Measurements from ENCODE around the gene GDA.

Gene GDA

GRCh38 chr9:72151104-72151503 is 1.9 kb downstream of the GDA start:
- Histone ChIP-seq H3K27ac (ENCODE audit: low read length) (no peak overlapping the region), H3K4me3 (ENCODE audit: low read length) (no peak overlapping the region), H3K4me1 (ENCODE audit: insufficient read depth, low read length) (no peaks in the 10 kb centered on the region)

GRCh38 chr9:72154468-72155285 is 5.4 kb downstream of the GDA start:
- Histone ChIP-seq H3K27ac (ENCODE audit: low read length) (no peak overlapping the region), H3K36me3 (ENCODE audit: insufficient read depth, low read depth, low read length) (no peaks in the 10 kb centered on the region), H3K27me3 (ENCODE audit: insufficient read depth, low read length) (peaks cover 25% of the 10 kb centered on the region), H3K9me3 (ENCODE audit: insufficient read depth, low read depth, low read length) (no peaks in the 10 kb centered on the region), H3K9ac (ENCODE audit: low read depth, low read length) (no peak overlapping the region), H3K4me1 (ENCODE audit: insufficient read depth, low read length) (no peaks in the 10 kb centered on the region), H3K4me3 (ENCODE audit: low read length) (no peak overlapping the region)

More at GRCh38 chr9:72151104-72151503, 1.9 kb downstream of the GDA start:
- Histone ChIP-seq H3K9me3 (ENCODE audit: insufficient read depth, low read depth, low read length) (no peaks in the 10 kb centered on the region), H3K36me3 (ENCODE audit: insufficient read depth, low read depth, low read length) (no peaks in the 10 kb centered on the region), H3K27me3 (ENCODE audit: insufficient read depth, low read length) (peaks cover 56% of the 10 kb centered on the region), H3K9ac (ENCODE audit: low read depth, low read length) (no peak overlapping the region)

- Histone ChIP-seq H3K27ac (ENCODE audit: low read length) (no peak overlapping the region), H3K27me3 (ENCODE audit: insufficient read depth, low read length) (peaks cover 18% of the 10 kb centered on the region), H3K36me3 (ENCODE audit: insufficient read depth, low read depth, low read length) (no peaks in the 10 kb centered on the region), H3K9me3 (ENCODE audit: insufficient read depth, low read depth, low read length) (no peaks in the 10 kb centered on the region), H3K4me1 (ENCODE audit: insufficient read depth, low read length) (no peaks in the 10 kb centered on the region), H3K4me3 (ENCODE audit: low read length) (no peak overlapping the region), H3K9ac (ENCODE audit: low read depth, low read length) (no peak overlapping the region)
These were observed 6.1 kb downstream of the GDA start for GRCh38 chr9:72155301-72155700.

GRCh38 chr9:72156586-72156985 is 7.3 kb downstream of the GDA start:
- Histone ChIP-seq H3K4me3 (ENCODE audit: low read length) (no peak overlapping the region), H3K36me3 (ENCODE audit: insufficient read depth, low read depth, low read length) (no peaks in the 10 kb centered on the region), H3K9me3 (ENCODE audit: insufficient read depth, low read depth, low read length) (no peaks in the 10 kb centered on the region), H3K4me1 (ENCODE audit: insufficient read depth, low read length) (no peaks in the 10 kb centered on the region), H3K27ac (ENCODE audit: low read length) (no peak overlapping the region), H3K27me3 (ENCODE audit: insufficient read depth, low read length) (peaks cover 6% of the 10 kb centered on the region; the same call in 1 of the 2 replicates), H3K9ac (ENCODE audit: low read depth, low read length) (no peak overlapping the region)

- H3K36me3 ChIP-seq (ENCODE audit: insufficient read depth, low read depth, low read length): no peaks in the 10 kb centered on the region
These were observed 9.4 kb downstream of the GDA start for GRCh38 chr9:72158680-72159079.

GRCh38 chr9:72160446-72161123 is 11.3 kb downstream of the GDA start:
- Histone ChIP-seq H3K36me3 (ENCODE audit: insufficient read depth, low read depth, low read length) (no peaks in the 10 kb centered on the region), H3K4me1 (ENCODE audit: insufficient read depth, low read length) (no peaks in the 10 kb centered on the region), H3K27me3 (ENCODE audit: insufficient read depth, low read length) (no peaks in the 10 kb centered on the region), H3K27ac (ENCODE audit: low read length) (no peak overlapping the region), H3K4me3 (ENCODE audit: low read length) (no peak overlapping the region), H3K9ac (ENCODE audit: low read depth, low read length) (no peak overlapping the region), H3K9me3 (ENCODE audit: insufficient read depth, low read depth, low read length) (no peaks in the 10 kb centered on the region)

More at GRCh38 chr9:72158680-72159079, 9.4 kb downstream of the GDA start:
- H3K4me1 ChIP-seq (ENCODE audit: insufficient read depth, low read length): no peaks in the 10 kb centered on the region
- H3K9ac ChIP-seq (ENCODE audit: low read depth, low read length): no peak overlapping the region
- no peak overlapping the region for H3K4me3 ChIP-seq (ENCODE audit: low read length)
- no peaks in the 10 kb centered on the region for H3K27me3 ChIP-seq (ENCODE audit: insufficient read depth, low read length)
- no peak overlapping the region for H3K27ac ChIP-seq (ENCODE audit: low read length)
- no peaks in the 10 kb centered on the region for H3K9me3 ChIP-seq (ENCODE audit: insufficient read depth, low read depth, low read length)

- no peak overlapping the region for H3K4me3 ChIP-seq (ENCODE audit: low read length)
- no peaks in the 10 kb centered on the region for H3K36me3 ChIP-seq (ENCODE audit: insufficient read depth, low read depth, low read length)
These were observed 16.1 kb downstream of the GDA start for GRCh38 chr9:72165326-72165725.

GRCh38 chr9:72165821-72166547 is 16.7 kb downstream of the GDA start:
- Histone ChIP-seq H3K27me3 (ENCODE audit: insufficient read depth, low read length) (no peaks in the 10 kb centered on the region), H3K9ac (ENCODE audit: low read depth, low read length) (no peak overlapping the region), H3K4me3 (ENCODE audit: low read length) (no peak overlapping the region), H3K9me3 (ENCODE audit: insufficient read depth, low read depth, low read length) (no peaks in the 10 kb centered on the region), H3K27ac (ENCODE audit: low read length) (no peak overlapping the region), H3K4me1 (ENCODE audit: insufficient read depth, low read length) (no peaks in the 10 kb centered on the region), H3K36me3 (ENCODE audit: insufficient read depth, low read depth, low read length) (no peaks in the 10 kb centered on the region)

More at GRCh38 chr9:72165326-72165725, 16.1 kb downstream of the GDA start:
- Histone ChIP-seq H3K27me3 (ENCODE audit: insufficient read depth, low read length) (no peaks in the 10 kb centered on the region), H3K9me3 (ENCODE audit: insufficient read depth, low read depth, low read length) (no peaks in the 10 kb centered on the region), H3K9ac (ENCODE audit: low read depth, low read length) (no peak overlapping the region), H3K4me1 (ENCODE audit: insufficient read depth, low read length) (no peaks in the 10 kb centered on the region), H3K27ac (ENCODE audit: low read length) (no peak overlapping the region)

GRCh38 chr9:72168075-72168474 is 18.8 kb downstream of the GDA start:
- H3K27me3 ChIP-seq (ENCODE audit: insufficient read depth, low read length): no peaks in the 10 kb centered on the region
- no peak overlapping the region for H3K4me3 ChIP-seq (ENCODE audit: low read length)
- H3K4me1 ChIP-seq (ENCODE audit: insufficient read depth, low read length): no peaks in the 10 kb centered on the region
- no peaks in the 10 kb centered on the region for H3K9me3 ChIP-seq (ENCODE audit: insufficient read depth, low read depth, low read length)
- H3K9ac ChIP-seq (ENCODE audit: low read depth, low read length): no peak overlapping the region
- no peak overlapping the region for H3K27ac ChIP-seq (ENCODE audit: low read length)
- no peaks in the 10 kb centered on the region for H3K36me3 ChIP-seq (ENCODE audit: insufficient read depth, low read depth, low read length)

- Histone ChIP-seq H3K27ac (ENCODE audit: low read length) (no peak overlapping the region), H3K4me1 (ENCODE audit: insufficient read depth, low read length) (no peaks in the 10 kb centered on the region), H3K27me3 (ENCODE audit: insufficient read depth, low read length) (no peaks in the 10 kb centered on the region), H3K9ac (ENCODE audit: low read depth, low read length) (no peak overlapping the region), H3K9me3 (ENCODE audit: insufficient read depth, low read depth, low read length) (no peaks in the 10 kb centered on the region), H3K4me3 (ENCODE audit: low read length) (no peak overlapping the region), H3K36me3 (ENCODE audit: insufficient read depth, low read depth, low read length) (no peaks in the 10 kb centered on the region)
These were observed 19.9 kb downstream of the GDA start for GRCh38 chr9:72169178-72169577.

- H3K9ac ChIP-seq (ENCODE audit: low read depth, low read length): no peak overlapping the region
- no peaks in the 10 kb centered on the region for H3K9me3 ChIP-seq (ENCODE audit: insufficient read depth, low read depth, low read length)
- H3K4me1 ChIP-seq (ENCODE audit: insufficient read depth, low read length): no peaks in the 10 kb centered on the region
- no peak overlapping the region for H3K4me3 ChIP-seq (ENCODE audit: low read length)
- H3K27ac ChIP-seq (ENCODE audit: low read length): no peak overlapping the region
- no peaks in the 10 kb centered on the region for H3K36me3 ChIP-seq (ENCODE audit: insufficient read depth, low read depth, low read length)
- no peaks in the 10 kb centered on the region for H3K27me3 ChIP-seq (ENCODE audit: insufficient read depth, low read length)
These were observed 23.8 kb downstream of the GDA start for GRCh38 chr9:72173080-72173479.

Measured in iPS-20b (cell line).